ENCODE data around the gene STAT1. TPM values are rescaled to one million over a fixed set of nuclear protein-coding genes. Genes with fewer than 3 reads are reported as not detected.

Gene STAT1
- total RNA-seq, 1 donor from 2014 or later = 35.6 TPM

GRCh38 chr2:191049728-191050639, 36.0 kb upstream of the STAT1 start:
- no peak for DNase-seq (ENCODE audit: extremely low spot score in 2 of 2)
- no peaks in the 10 kb centered on the region for H3K27me3 ChIP-seq
- no peak overlapping the region for H3K4me3 ChIP-seq
- no peaks in the 10 kb centered on the region for H3K9me3 ChIP-seq
- TF ChIP-seq POLR2A (IDR thresholded peaks at IDR 0.05) (no peak), POLR2AphosphoS5 (IDR thresholded peaks at IDR 0.05; ENCODE audit: insufficient read depth in 1 of 2, low read depth in 1 of 2) (no peak)
- TF ChIP-seq, protein P1, sequence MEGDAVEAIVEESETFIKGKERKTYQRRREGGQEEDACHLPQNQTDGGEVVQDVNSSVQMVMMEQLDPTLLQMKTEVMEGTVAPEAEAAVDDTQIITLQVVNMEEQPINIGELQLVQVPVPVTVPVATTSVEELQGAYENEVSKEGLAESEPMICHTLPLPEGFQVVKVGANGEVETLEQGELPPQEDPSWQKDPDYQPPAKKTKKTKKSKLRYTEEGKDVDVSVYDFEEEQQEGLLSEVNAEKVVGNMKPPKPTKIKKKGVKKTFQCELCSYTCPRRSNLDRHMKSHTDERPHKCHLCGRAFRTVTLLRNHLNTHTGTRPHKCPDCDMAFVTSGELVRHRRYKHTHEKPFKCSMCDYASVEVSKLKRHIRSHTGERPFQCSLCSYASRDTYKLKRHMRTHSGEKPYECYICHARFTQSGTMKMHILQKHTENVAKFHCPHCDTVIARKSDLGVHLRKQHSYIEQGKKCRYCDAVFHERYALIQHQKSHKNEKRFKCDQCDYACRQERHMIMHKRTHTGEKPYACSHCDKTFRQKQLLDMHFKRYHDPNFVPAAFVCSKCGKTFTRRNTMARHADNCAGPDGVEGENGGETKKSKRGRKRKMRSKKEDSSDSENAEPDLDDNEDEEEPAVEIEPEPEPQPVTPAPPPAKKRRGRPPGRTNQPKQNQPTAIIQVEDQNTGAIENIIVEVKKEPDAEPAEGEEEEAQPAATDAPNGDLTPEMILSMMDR (IDR thresholded peaks at IDR 0.05) = no peak
- H3K27ac ChIP-seq = no peak overlapping the region
- H3K4me1 ChIP-seq = no peaks in the 10 kb centered on the region
- intact Hi-C loops (cut with DNase I) = no loop called here
- no peaks in the 10 kb centered on the region for H3K36me3 ChIP-seq

DNA sequence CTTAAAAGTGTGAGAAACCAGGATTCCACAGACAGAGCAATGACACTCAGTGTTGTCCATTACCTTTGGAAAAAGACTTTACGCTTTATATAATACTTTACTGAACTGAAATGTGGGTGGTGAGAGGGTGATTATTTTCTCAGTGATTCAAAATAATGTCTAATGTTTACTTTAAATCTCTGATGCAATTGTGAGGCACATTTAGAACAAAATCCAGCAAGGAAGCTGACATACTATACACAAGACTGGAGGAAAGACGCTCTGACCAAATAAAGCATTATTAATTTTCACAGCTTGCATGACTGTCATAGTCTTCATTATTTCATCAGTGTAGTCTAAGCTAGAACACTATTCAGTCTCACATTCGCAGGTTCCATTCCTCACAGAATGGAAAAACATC, 34.1 kb upstream of the STAT1 start:
- Histone ChIP-seq H3K4me1 (no peaks in the 10 kb centered on the region), H3K4me3 (no peak overlapping the region), H3K27ac (no peak overlapping the region), H3K27me3 (no peaks in the 10 kb centered on the region), H3K36me3 (no peaks in the 10 kb centered on the region), H3K9me3 (no peaks in the 10 kb centered on the region)
- intact Hi-C loops (cut with DNase I) = no loop called here
- no peak for DNase-seq (ENCODE audit: extremely low spot score in 2 of 2)
- TF ChIP-seq, protein P1 (IDR thresholded peaks at IDR 0.05) = no peak

GRCh38 chr2:191045141-191045540, 31.2 kb upstream of the STAT1 start:
- no peaks in the 10 kb centered on the region for H3K36me3 ChIP-seq
- H3K4me1 ChIP-seq = no peaks in the 10 kb centered on the region
- no peak overlapping the region for H3K27ac ChIP-seq
- no peaks in the 10 kb centered on the region for H3K9me3 ChIP-seq
- DNase-seq (ENCODE audit: extremely low spot score in 2 of 2) = no peak
- no peaks in the 10 kb centered on the region for H3K27me3 ChIP-seq
- intact Hi-C loops (cut with DNase I) = no loop called here
- TF ChIP-seq POLR2AphosphoS5 (IDR thresholded peaks at IDR 0.05; ENCODE audit: insufficient read depth in 1 of 2, low read depth in 1 of 2) (no peak), POLR2A (IDR thresholded peaks at IDR 0.05) (no peak)
- TF ChIP-seq, protein P1 (IDR thresholded peaks at IDR 0.05) = no peak
- no peak overlapping the region for H3K4me3 ChIP-seq

DNA sequence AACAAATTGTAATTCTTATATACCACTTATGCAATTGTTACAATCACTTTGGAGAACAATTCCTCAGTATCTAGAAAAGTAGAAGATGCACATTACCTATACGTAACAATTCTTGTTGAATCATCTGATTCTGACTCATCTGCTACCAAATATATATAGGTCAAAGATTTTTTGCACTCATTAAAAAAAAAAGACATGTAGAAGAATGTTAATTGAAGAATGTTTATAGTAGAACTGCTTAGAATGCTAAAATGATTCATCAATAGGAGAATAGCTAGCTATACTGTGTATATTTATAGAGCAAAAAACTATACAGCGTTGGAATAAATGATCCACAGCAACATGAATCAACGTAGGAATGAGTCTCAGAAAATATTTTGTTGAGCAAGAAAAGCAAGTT, 29.5 kb upstream of the STAT1 start:
- TF ChIP-seq, protein P1 (IDR thresholded peaks at IDR 0.05) = no peak
- TF ChIP-seq POLR2A (IDR thresholded peaks at IDR 0.05) = no peak
- no peak for TF ChIP-seq POLR2AphosphoS5 (IDR thresholded peaks at IDR 0.05; ENCODE audit: insufficient read depth in 1 of 2, low read depth in 1 of 2)
- no peak overlapping the region for H3K27ac ChIP-seq
- H3K27me3 ChIP-seq = no peaks in the 10 kb centered on the region
- H3K4me1 ChIP-seq = peaks cover 3% of the 10 kb centered on the region
- H3K4me3 ChIP-seq = no peak overlapping the region
- no peaks in the 10 kb centered on the region for H3K9me3 ChIP-seq
- intact Hi-C loops (cut with DNase I) = no loop called here
- no peaks in the 10 kb centered on the region for H3K36me3 ChIP-seq
- no peak for DNase-seq (ENCODE audit: extremely low spot score in 2 of 2)

GRCh38 chr2:191041418-191042161, 27.6 kb upstream of the STAT1 start:
- Histone ChIP-seq H3K4me3 (no peak overlapping the region), H3K9me3 (no peaks in the 10 kb centered on the region), H3K36me3 (no peaks in the 10 kb centered on the region), H3K27me3 (no peaks in the 10 kb centered on the region), H3K4me1 (peaks cover 11% of the 10 kb centered on the region), H3K27ac (no peak overlapping the region)
- intact Hi-C loops (cut with DNase I) = no loop called here
- TF ChIP-seq POLR2A (IDR thresholded peaks at IDR 0.05) (no peak), POLR2AphosphoS5 (IDR thresholded peaks at IDR 0.05; ENCODE audit: insufficient read depth in 1 of 2, low read depth in 1 of 2) (no peak)
- DNase-seq (ENCODE audit: extremely low spot score in 2 of 2) = no peak

All from vagina (tissue), 2 donors.